Activated CD8-positive, alpha-beta T cell treated with anti-CD3 and anti-CD28 coated beads for 36 hours (primary cell): Measurements from ENCODE around the gene NEK6. TPM values are rescaled to one million over a fixed set of nuclear protein-coding genes. Genes with fewer than 3 reads are reported as not detected.

Source experiments
- ATAC-seq: fragments of 200-7000 bp; cut with Tn5 transposase; one replicate; pipeline ENCODE4 v1.10.0; 2021; ENCODE audit warnings: mild to moderate bottlenecking, moderate library complexity
- CTCF ChIA-PET: fragments of 350-600 bp; sonication (Branson Sonifier 250); formaldehyde crosslinking; loops from one replicate; lab custom pipeline; 2021; ENCODE audit warnings: antibody characterized with exemption; lab: Charles Lee
- POLR2A ChIA-PET: fragments of 350-600 bp; sonication (Branson Sonifier 250); formaldehyde crosslinking; loops from one replicate; lab custom pipeline; 2021; ENCODE audit warnings: antibody characterized with exemption; lab: Charles Lee
- DNase-seq: peaks from one replicate; pipeline ENCODE4 v3.0.0-alpha.2; 2020
- H3K27ac Mint-ChIP-seq: one replicate; pipeline ENCODE4 v1.8.0; 2021; ENCODE audit warnings: mild to moderate bottlenecking, mixed read lengths
- H3K27me3 Mint-ChIP-seq: one replicate; pipeline ENCODE4 v1.8.0; 2021; ENCODE audit warnings: mixed read lengths
- H3K36me3 Mint-ChIP-seq: one replicate; pipeline ENCODE4 v1.8.0; 2021; ENCODE audit warnings: low read depth, mixed read lengths
- H3K4me1 Mint-ChIP-seq: one replicate; pipeline ENCODE4 v1.8.0; 2021; ENCODE audit warnings: low read depth, mixed read lengths
- H3K4me3 Mint-ChIP-seq: one replicate; pipeline ENCODE4 v1.8.0; 2021; ENCODE audit warnings: mild to moderate bottlenecking, moderate library complexity, mixed read lengths
- H3K9me3 Mint-ChIP-seq: one replicate; pipeline ENCODE4 v1.8.0; 2021; ENCODE audit warnings: mixed read lengths
- intact Hi-C: fragments of 100-400 bp; cut with micrococcal nuclease; formaldehyde crosslinking; loops from one replicate; pipeline ENCODE4 v1.10.0; 2022
- total RNA-seq, 2 experiments: library from RNA; stranded (reverse); gene quantifications; one replicate each; pipeline ENCODE4 v1.2.3, GENCODE V29; 2021
- TF ChIP-seq, protein P1 (sequence below): fragments of 200-600 bp; IDR thresholded peaks from one replicate; pipeline ENCODE4 v1.8.0; 2022; ENCODE audit warnings: antibody characterized with exemption, mild to moderate bottlenecking

Gene NEK6
- total RNA-seq, 2 experiments from 2014 or later, result 20.2 to 21.8 TPM

DNA sequence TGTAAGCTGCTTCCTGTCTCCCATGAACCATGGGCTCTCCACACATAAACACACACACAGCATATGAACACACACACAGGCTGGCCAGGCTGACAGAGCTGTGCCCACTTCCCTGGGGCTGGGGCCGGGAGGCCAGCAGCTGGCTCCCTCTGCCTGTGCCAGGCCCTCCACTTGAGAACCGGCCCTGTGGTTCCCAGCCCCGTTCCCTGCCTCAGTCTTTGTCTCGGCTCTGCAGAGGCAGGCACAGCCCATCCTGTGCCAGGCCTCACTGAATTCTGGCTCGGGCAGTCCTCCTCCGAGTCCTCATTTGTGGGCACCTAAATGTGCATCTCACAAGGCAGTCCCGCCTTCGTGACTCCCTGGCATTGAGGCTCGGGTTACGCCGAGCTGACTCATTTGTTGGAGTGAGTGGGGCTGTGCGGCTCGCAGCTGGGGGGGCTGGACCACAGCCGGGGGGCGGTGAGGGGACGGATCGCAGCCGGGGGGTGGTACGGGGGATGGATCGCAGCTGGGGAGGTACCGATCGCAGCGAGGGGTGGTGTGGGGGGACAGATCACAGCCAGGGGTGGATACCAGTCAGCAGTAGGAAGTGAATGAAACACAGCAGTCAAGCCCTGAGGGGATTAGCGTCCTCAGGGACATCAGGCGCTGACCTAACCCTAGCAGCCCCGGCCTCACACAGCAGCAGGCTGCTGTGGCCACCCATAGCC is 85.2 kb downstream of the NEK6 start:
- H3K36me3 Mint-ChIP-seq, result peaks cover 2% of the 10 kb centered on the region
- DNase-seq (no peak), ATAC-seq (no peak)
- H3K4me1 Mint-ChIP-seq, result no peaks in the 10 kb centered on the region
- TF ChIP-seq, protein P1, sequence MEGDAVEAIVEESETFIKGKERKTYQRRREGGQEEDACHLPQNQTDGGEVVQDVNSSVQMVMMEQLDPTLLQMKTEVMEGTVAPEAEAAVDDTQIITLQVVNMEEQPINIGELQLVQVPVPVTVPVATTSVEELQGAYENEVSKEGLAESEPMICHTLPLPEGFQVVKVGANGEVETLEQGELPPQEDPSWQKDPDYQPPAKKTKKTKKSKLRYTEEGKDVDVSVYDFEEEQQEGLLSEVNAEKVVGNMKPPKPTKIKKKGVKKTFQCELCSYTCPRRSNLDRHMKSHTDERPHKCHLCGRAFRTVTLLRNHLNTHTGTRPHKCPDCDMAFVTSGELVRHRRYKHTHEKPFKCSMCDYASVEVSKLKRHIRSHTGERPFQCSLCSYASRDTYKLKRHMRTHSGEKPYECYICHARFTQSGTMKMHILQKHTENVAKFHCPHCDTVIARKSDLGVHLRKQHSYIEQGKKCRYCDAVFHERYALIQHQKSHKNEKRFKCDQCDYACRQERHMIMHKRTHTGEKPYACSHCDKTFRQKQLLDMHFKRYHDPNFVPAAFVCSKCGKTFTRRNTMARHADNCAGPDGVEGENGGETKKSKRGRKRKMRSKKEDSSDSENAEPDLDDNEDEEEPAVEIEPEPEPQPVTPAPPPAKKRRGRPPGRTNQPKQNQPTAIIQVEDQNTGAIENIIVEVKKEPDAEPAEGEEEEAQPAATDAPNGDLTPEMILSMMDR, result no peak
- intact Hi-C loops, result no loop called here
- ChIA-PET POLR2A (no interaction called here), CTCF (no interaction called here)
- no peak overlapping the region for H3K4me3 Mint-ChIP-seq
- peaks cover 5% of the 10 kb centered on the region for H3K9me3 Mint-ChIP-seq
- no peaks in the 10 kb centered on the region for H3K27me3 Mint-ChIP-seq
- no peak overlapping the region for H3K27ac Mint-ChIP-seq

- DNase-seq (no peak), ATAC-seq (no peak)
- H3K27me3 Mint-ChIP-seq, result no peaks in the 10 kb centered on the region
- peaks cover 2% of the 10 kb centered on the region for H3K36me3 Mint-ChIP-seq
- CTCF ChIA-PET, result no interaction called here
- POLR2A ChIA-PET, result no interaction called here
- no peak overlapping the region for H3K27ac Mint-ChIP-seq
- intact Hi-C loops, result no loop called here
- no peaks in the 10 kb centered on the region for H3K9me3 Mint-ChIP-seq
- H3K4me3 Mint-ChIP-seq, result no peak overlapping the region
- no peaks in the 10 kb centered on the region for H3K4me1 Mint-ChIP-seq
- TF ChIP-seq, protein P1, result no peak
Measured at GRCh38 chr9:124343533-124344290, 86.0 kb downstream of the NEK6 start.

- no peaks in the 10 kb centered on the region for H3K9me3 Mint-ChIP-seq
- ChIA-PET POLR2A (no interaction called here), CTCF (no interaction called here)
- H3K27me3 Mint-ChIP-seq, result no peaks in the 10 kb centered on the region
- TF ChIP-seq, protein P1, result no peak
- H3K4me1 Mint-ChIP-seq, result no peaks in the 10 kb centered on the region
- H3K27ac Mint-ChIP-seq, result no peak overlapping the region
- no peak overlapping the region for H3K4me3 Mint-ChIP-seq
- peaks cover 2% of the 10 kb centered on the region for H3K36me3 Mint-ChIP-seq
- DNase-seq (no peak), ATAC-seq (no peak)
- intact Hi-C loops, result no loop called here
Measured at GRCh38 chr9:124344291-124345050, 86.7 kb downstream of the NEK6 start.

DNA sequence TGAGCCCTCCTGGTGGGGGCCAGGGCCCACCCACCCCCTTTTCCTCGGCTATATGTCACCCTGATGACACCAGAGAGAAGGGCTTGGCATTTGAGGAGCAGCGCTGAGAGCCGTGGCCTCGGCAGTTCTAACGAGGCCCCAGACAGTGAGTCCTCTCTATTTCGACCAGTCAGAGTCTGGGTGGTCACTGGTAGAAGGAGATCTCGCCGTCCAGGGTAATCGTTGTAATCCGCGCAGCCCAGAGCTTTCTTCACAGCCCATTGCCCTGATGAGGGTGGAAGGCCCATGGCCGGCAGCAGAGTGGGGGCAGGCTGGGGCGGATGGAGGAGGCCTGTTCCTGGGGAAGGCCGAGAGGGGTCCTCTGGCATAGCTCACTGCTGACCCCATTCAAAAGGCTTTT is 87.3 kb downstream of the NEK6 start:
- TF ChIP-seq, protein P1, result no peak
- no peaks in the 10 kb centered on the region for H3K27me3 Mint-ChIP-seq
- H3K4me1 Mint-ChIP-seq, result no peaks in the 10 kb centered on the region
- ChIA-PET CTCF (no interaction called here), POLR2A (no interaction called here)
- intact Hi-C loops, result no loop called here
- no peaks in the 10 kb centered on the region for H3K9me3 Mint-ChIP-seq
- H3K36me3 Mint-ChIP-seq, result peaks cover 2% of the 10 kb centered on the region
- H3K27ac Mint-ChIP-seq, result no peak overlapping the region
- no peak for DNase-seq
- no peak for ATAC-seq
- no peak overlapping the region for H3K4me3 Mint-ChIP-seq
